Karpas-422 (cell line): ENCODE data around the gene BMERB1. TPM values are rescaled to one million over a fixed set of nuclear protein-coding genes. Genes with fewer than 3 reads are reported as not detected.
"Not testable (repeated sequence)": the region's sequence is repeated elsewhere in the genome, so short reads cannot be mapped to it uniquely, and the experiment has no call there.

Experiments
- DNase-seq: peaks from one replicate; pipeline ENCODE4 v3.0.0-alpha.2; 2015
- H2AFZ ChIP-seq: fragments of 200-600 bp; sonication (generic); 2 replicates; pipeline ENCODE4 v1.6.1; 2014; ENCODE audit warnings: antibody characterized with exemption, low read length, mixed read lengths
- H3K27ac ChIP-seq: fragments of 200-600 bp; sonication (generic); 2 replicates; pipeline ENCODE4 v1.5.1; 2014; ENCODE audit warnings: mild to moderate bottlenecking, low read length, moderate library complexity
- H3K27me3 ChIP-seq: fragments of 200-600 bp; sonication (generic); 2 replicates; pipeline ENCODE4 v1.6.1; 2014; ENCODE audit warnings: low read length, mixed read lengths
- H3K36me3 ChIP-seq: fragments of 200-600 bp; sonication (generic); 2 replicates; pipeline ENCODE4 v1.6.1; 2014; ENCODE audit warnings: low read length, mixed read lengths; ENCODE audit not compliant: insufficient read depth
- H3K4me1 ChIP-seq: fragments of 200-600 bp; sonication (generic); 2 replicates; pipeline ENCODE4 v1.6.1; 2014; ENCODE audit warnings: mild to moderate bottlenecking, low read length, mixed read lengths
- H3K4me2 ChIP-seq: fragments of 200-600 bp; sonication (generic); 2 replicates; pipeline ENCODE4 v1.6.1; 2014; ENCODE audit warnings: low read length, low read depth, mild to moderate bottlenecking; ENCODE audit not compliant: poor library complexity, severe bottlenecking
- H3K4me3 ChIP-seq: fragments of 200-600 bp; sonication (generic); 2 replicates; pipeline ENCODE4 v1.5.1; 2014; ENCODE audit warnings: mild to moderate bottlenecking, antibody characterized with exemption, low read length, mixed read lengths
- H3K79me2 ChIP-seq: fragments of 200-600 bp; sonication (generic); 2 replicates; pipeline ENCODE4 v1.6.1; 2014; ENCODE audit warnings: mild to moderate bottlenecking, low read length, mixed read lengths
- H3K9ac ChIP-seq: fragments of 200-600 bp; sonication (generic); 2 replicates; pipeline ENCODE4 v1.6.0; 2014; ENCODE audit warnings: low read length
- H3K9me2 ChIP-seq: fragments of 200-600 bp; sonication (generic), shearing (Covaris generic); replicated peaks from 2 replicates; pipeline ENCODE4 v1.6.0; 2014; ENCODE audit warnings: mild to moderate bottlenecking, low read length, moderate library complexity; ENCODE audit not compliant: insufficient read depth
- H3K9me3 ChIP-seq: fragments of 300-700, 200-600 bp; sonication (generic); 2 replicates; pipeline ENCODE4 v1.6.1; 2014; ENCODE audit warnings: low read length, mixed read lengths
- H4K20me1 ChIP-seq: fragments of 200-600 bp; sonication (generic); 2 replicates; pipeline ENCODE4 v1.6.1; 2014; ENCODE audit warnings: mild to moderate bottlenecking, antibody characterized with exemption, low read length, low read depth; ENCODE audit not compliant: insufficient read depth
- total RNA-seq: library from RNA; depleted of rRNA; stranded (reverse); fragments of >200 nt; shearing (Covaris generic); gene quantifications from 2 replicates; pipeline ENCODE4 v1.2.3, GENCODE V29; 2014; ENCODE audit warnings: low replicate concordance

The BMERB1 gene
- total RNA-seq, 1 experiment from 2014 or later, result 0.22 TPM

- Histone ChIP-seq H3K27ac (no peak overlapping the region), H3K9me2 (no peaks in the 10 kb centered on the region), H3K4me1 (peaks cover 8% of the 10 kb centered on the region), H3K27me3 (no peaks in the 10 kb centered on the region), H3K4me2 (no peak overlapping the region), H4K20me1 (no peaks in the 10 kb centered on the region), H3K79me2 (no peaks in the 10 kb centered on the region), H3K9ac (no peak overlapping the region), H3K9me3 (no peaks in the 10 kb centered on the region), H3K4me3 (no peak overlapping the region), H3K36me3 (no peaks in the 10 kb centered on the region), H2AFZ (no peak overlapping the region)
- no peak for DNase-seq
Observed at GRCh38 chr16:15559176-15559575, 124.8 kb downstream of the BMERB1 start.

GRCh38 chr16:15564604-15565339, 130.4 kb downstream of the BMERB1 start:
- Histone ChIP-seq H3K79me2 (no peaks in the 10 kb centered on the region), H3K9me3 (no peaks in the 10 kb centered on the region), H3K4me1 (peaks cover 12% of the 10 kb centered on the region), H3K9me2 (no peaks in the 10 kb centered on the region), H3K27ac (no peak overlapping the region), H4K20me1 (no peaks in the 10 kb centered on the region), H3K4me3 (no peak overlapping the region), H3K27me3 (no peaks in the 10 kb centered on the region), H3K9ac (no peak overlapping the region), H3K4me2 (no peak overlapping the region), H3K36me3 (no peaks in the 10 kb centered on the region), H2AFZ (no peak overlapping the region)
- DNase-seq, result no peak

DNA sequence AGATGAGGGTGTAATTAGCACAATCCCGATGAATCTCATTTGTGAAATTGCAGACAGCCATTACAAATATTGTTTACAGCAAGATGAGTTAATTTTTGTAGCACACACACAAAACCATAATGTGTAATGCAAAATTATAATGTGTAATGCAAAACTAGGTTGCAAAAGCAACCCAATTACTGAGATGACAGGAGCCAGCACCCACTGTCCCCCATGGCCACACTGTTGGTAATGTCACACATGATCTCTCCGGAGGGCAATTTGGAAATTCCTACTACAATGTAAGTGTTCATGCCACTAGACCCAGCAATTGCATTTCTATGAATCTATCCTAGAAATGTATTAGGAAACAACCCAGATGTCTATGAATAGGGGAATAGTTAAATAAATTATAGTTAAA, 131.7 kb downstream of the BMERB1 start:
- H3K36me3 ChIP-seq, result no peaks in the 10 kb centered on the region
- no peaks in the 10 kb centered on the region for H3K27me3 ChIP-seq
- H3K9me3 ChIP-seq, result no peaks in the 10 kb centered on the region
- H3K4me1 ChIP-seq, result peaks cover 12% of the 10 kb centered on the region
- no peaks in the 10 kb centered on the region for H4K20me1 ChIP-seq
- H3K79me2 ChIP-seq, result no peaks in the 10 kb centered on the region
- no peak overlapping the region for H3K4me3 ChIP-seq
- H3K9me2 ChIP-seq, result no peaks in the 10 kb centered on the region
- H2AFZ ChIP-seq, result no peak overlapping the region
- H3K4me2 ChIP-seq, result no peak overlapping the region
- H3K27ac ChIP-seq, result no peak overlapping the region
- DNase-seq, result no peak
- no peak overlapping the region for H3K9ac ChIP-seq

GRCh38 chr16:15567823-15568222, 133.4 kb downstream of the BMERB1 start:
- Histone ChIP-seq H3K9me3 (no peaks in the 10 kb centered on the region), H2AFZ (no peak overlapping the region), H3K9ac (no peak overlapping the region), H3K4me1 (peaks cover 26% of the 10 kb centered on the region), H3K27ac (no peak overlapping the region), H3K4me2 (no peak overlapping the region), H3K79me2 (no peaks in the 10 kb centered on the region), H4K20me1 (no peaks in the 10 kb centered on the region), H3K4me3 (no peak overlapping the region), H3K36me3 (no peaks in the 10 kb centered on the region), H3K27me3 (no peaks in the 10 kb centered on the region), H3K9me2 (no peaks in the 10 kb centered on the region)
- no peak for DNase-seq

DNA sequence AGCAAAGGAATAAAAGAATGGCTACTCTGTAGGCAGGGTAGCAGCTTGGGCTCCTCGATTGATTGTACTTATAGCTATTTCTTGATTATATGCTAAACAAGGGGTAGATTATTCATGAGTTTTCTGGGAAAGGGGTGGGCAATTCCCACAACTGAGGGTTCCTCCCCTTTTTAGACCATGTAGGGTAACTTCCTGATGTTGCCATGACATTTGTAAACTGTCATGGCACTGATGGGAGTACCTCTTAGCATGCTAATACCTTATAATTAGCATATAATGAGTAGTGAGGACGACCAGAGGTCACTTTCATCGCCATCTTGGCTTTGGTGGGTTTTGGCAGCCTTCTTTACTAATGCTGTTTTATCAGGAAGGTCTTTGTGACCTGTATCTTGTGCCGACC, 136.3 kb downstream of the BMERB1 start:
- not testable (repeated sequence) for H3K27me3 ChIP-seq

DNA sequence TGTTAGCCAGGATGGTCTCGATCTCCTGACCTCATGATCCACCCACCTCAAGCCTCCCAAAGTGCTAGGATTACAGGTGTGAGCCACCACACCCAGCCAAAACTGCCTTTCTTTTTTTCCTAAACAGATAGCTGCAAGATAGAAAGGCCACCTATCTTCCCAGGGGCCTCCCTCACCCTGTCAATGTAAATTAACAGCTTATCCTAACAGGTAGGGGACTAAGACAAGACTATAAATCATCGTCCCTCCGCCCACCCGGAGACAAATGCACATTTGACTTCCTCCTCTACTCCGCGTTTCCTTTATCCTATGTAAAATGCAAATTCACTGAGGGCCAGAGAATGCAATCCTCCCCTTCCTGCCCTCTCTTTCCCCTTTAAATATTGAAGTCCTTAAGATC, 137.2 kb downstream of the BMERB1 start:
- Histone ChIP-seq H2AFZ (no peak overlapping the region), H3K4me1 (peaks cover 33% of the 10 kb centered on the region), H3K9ac (no peak overlapping the region), H3K27me3 (no peaks in the 10 kb centered on the region), H3K9me3 (no peaks in the 10 kb centered on the region), H4K20me1 (no peaks in the 10 kb centered on the region), H3K79me2 (no peaks in the 10 kb centered on the region), H3K27ac (no peak overlapping the region), H3K4me2 (no peak overlapping the region), H3K36me3 (no peaks in the 10 kb centered on the region), H3K9me2 (no peaks in the 10 kb centered on the region), H3K4me3 (no peak overlapping the region)
- no peak for DNase-seq

More for the DNA sequence above, 136.3 kb downstream of the BMERB1 start:
- not testable (repeated sequence) for H3K9me2 ChIP-seq, H3K79me2 ChIP-seq, H3K9me3 ChIP-seq, H4K20me1 ChIP-seq, DNase-seq, H3K4me3 ChIP-seq, H3K4me2 ChIP-seq, H3K36me3 ChIP-seq, H3K9ac ChIP-seq, H2AFZ ChIP-seq, H3K27ac ChIP-seq
- H3K4me1 ChIP-seq, result peaks cover 29% of the 10 kb centered on the region

DNA sequence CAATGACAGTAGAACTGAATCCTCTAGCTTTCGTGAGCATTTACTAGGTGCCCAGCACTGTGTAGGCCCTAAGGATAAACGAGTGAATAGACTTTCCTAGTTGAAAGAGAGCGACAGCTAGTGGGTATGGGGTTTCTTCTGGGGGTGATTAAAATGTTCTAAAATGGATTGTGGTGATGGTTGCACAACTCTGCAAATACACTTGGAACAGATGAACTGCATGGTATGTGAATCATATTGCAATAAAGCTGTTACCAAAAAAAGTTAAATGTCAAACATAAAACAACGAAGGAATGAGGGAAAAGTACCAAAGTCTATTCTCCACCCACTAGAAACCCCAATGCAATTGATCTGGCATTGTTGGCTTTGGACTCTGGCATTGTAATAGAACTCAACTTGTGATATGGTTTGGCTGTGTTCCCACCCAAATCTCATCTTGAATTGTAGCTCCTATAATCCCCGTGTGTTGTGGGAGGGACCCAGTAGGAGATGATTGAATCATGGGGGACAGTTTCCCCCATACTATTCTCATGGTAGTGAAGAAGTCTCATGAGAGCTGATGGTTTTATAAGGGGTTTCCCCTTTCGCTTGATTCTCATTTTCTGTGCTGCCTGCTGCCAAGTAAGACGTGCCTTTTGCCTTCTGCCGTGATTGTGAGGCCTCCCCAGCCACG, 138.1 kb downstream of the BMERB1 start:
- peak; percentile 67 for DNase-seq
- H3K27me3 ChIP-seq, result no peaks in the 10 kb centered on the region
- H3K4me1 ChIP-seq, result peaks cover 39% of the 10 kb centered on the region
- H3K36me3 ChIP-seq, result no peaks in the 10 kb centered on the region
- peak overlapping the region; percentile 28; the same call in 1 of the 2 replicates for H2AFZ ChIP-seq
- H3K4me3 ChIP-seq, result peak overlapping the region; percentile 24; the same call in 1 of the 2 replicates
- peak overlapping the region; percentile 14 for H3K4me2 ChIP-seq
- no peaks in the 10 kb centered on the region; the same call in 1 of the 2 replicates for H3K9me3 ChIP-seq
- no peak overlapping the region for H3K27ac ChIP-seq
- no peak overlapping the region for H3K9ac ChIP-seq
- H4K20me1 ChIP-seq, result no peaks in the 10 kb centered on the region
- no peaks in the 10 kb centered on the region for H3K9me2 ChIP-seq
- no peaks in the 10 kb centered on the region for H3K79me2 ChIP-seq

DNA sequence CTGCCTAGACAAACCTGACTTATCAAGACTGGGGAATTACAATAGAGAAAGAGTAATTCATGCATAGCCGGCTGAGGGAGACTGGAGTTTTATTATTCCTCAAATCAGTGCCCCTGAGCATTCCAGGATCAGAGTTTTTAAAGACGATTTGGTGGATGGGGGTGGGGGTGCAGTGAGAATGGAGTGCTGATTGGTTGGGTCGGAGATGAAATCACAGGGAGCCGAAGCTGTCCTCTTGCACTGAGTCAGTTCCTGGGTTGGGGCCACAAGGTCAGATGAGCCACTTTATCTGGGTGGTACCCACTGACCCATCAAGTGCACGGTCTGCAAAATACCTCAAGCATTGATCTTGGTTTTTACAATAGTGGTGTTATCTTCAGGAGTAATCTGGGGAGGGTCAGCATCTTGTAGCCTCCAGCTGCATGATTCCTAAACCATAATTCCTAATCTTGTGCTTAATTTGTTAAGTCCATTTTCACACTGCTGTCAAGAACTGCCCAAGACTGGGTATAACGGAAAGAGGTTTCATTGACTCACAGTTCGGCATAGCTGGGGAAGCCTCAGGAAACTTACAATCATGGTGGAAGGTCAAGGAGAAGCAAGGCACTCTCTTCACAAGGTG, 139.0 kb downstream of the BMERB1 start:
- no peak overlapping the region for H3K27ac ChIP-seq
- H4K20me1 ChIP-seq, result no peaks in the 10 kb centered on the region
- no peaks in the 10 kb centered on the region for H3K36me3 ChIP-seq
- peak overlapping the region; percentile 14 for H3K4me2 ChIP-seq
- H3K9me2 ChIP-seq, result no peaks in the 10 kb centered on the region
- H3K4me3 ChIP-seq, result peak overlapping the region; percentile 24; the same call in 1 of the 2 replicates
- H3K9me3 ChIP-seq, result no peaks in the 10 kb centered on the region; the same call in 1 of the 2 replicates
- no peak overlapping the region for H3K9ac ChIP-seq
- H3K4me1 ChIP-seq, result peaks cover 39% of the 10 kb centered on the region
- DNase-seq, result no peak
- peak overlapping the region; percentile 28; the same call in 1 of the 2 replicates for H2AFZ ChIP-seq
- H3K79me2 ChIP-seq, result no peaks in the 10 kb centered on the region
- H3K27me3 ChIP-seq, result no peaks in the 10 kb centered on the region
